ENCODE measurements around the gene TNFSF4.
"Not testable (repeated sequence)": the region's sequence is repeated elsewhere in the genome, so short reads cannot be mapped to it uniquely, and the experiment has no call there.

TNFSF4 gene

GRCh38 chr1:173162601-173163000 lies 44.5 kb downstream of the TNFSF4 start:
- Histone ChIP-seq H3K4me3 (ENCODE audit: low read depth, low read length) (no peak overlapping the region), H3K27ac (no peak overlapping the region), H3K27me3 (replicated peaks) (no peaks in the 10 kb centered on the region), H3K36me3 (replicated peaks) (no peaks in the 10 kb centered on the region)
- DNase-seq = no peak
- TF ChIP-seq CTCF (IDR thresholded peaks at IDR 0.05; ENCODE audit: low read depth, low read length, missing control alignments) = no peak
- in situ Hi-C loops (cut with HindIII; ENCODE audit: low pct_ligation_motif_present, low sequenced_read_pairs) = no loop called here

- Histone ChIP-seq H3K4me3 (ENCODE audit: low read depth, low read length) (no peak overlapping the region), H3K36me3 (replicated peaks) (no peaks in the 10 kb centered on the region), H3K27me3 (replicated peaks) (no peaks in the 10 kb centered on the region), H3K27ac (peak overlapping the region; percentile 18)
- TF ChIP-seq CTCF (IDR thresholded peaks at IDR 0.05; ENCODE audit: low read depth, low read length, missing control alignments) = no peak
- in situ Hi-C loops (cut with HindIII; ENCODE audit: low pct_ligation_motif_present, low sequenced_read_pairs) = no loop called here
- peak; percentile 77 for DNase-seq
These were observed 45.5 kb downstream of the TNFSF4 start for GRCh38 chr1:173161510-173162221.

GRCh38 chr1:173153964-173154363 lies 53.2 kb downstream of the TNFSF4 start:
- H3K27me3 ChIP-seq (replicated peaks); DNase-seq; H3K36me3 ChIP-seq (replicated peaks); H3K27ac ChIP-seq; in situ Hi-C loops (cut with HindIII; ENCODE audit: low pct_ligation_motif_present, low sequenced_read_pairs); H3K4me3 ChIP-seq (ENCODE audit: low read depth, low read length): not testable (repeated sequence)

GRCh38 chr1:173153503-173153902 lies 53.6 kb downstream of the TNFSF4 start:
- Histone ChIP-seq H3K27ac (no peak overlapping the region), H3K36me3 (replicated peaks) (no peaks in the 10 kb centered on the region), H3K27me3 (replicated peaks) (no peaks in the 10 kb centered on the region), H3K4me3 (ENCODE audit: low read depth, low read length) (no peak overlapping the region)
- DNase-seq = no peak
- no peak for TF ChIP-seq CTCF (IDR thresholded peaks at IDR 0.05; ENCODE audit: low read depth, low read length, missing control alignments)
- in situ Hi-C loops (cut with HindIII; ENCODE audit: low pct_ligation_motif_present, low sequenced_read_pairs) = no loop called here

- in situ Hi-C loops (cut with HindIII; ENCODE audit: low pct_ligation_motif_present, low sequenced_read_pairs) = no loop called here
- TF ChIP-seq CTCF (IDR thresholded peaks at IDR 0.05; ENCODE audit: low read depth, low read length, missing control alignments) = no peak
- Histone ChIP-seq H3K4me3 (ENCODE audit: low read depth, low read length) (no peak overlapping the region), H3K36me3 (replicated peaks) (no peaks in the 10 kb centered on the region), H3K27ac (no peak overlapping the region), H3K27me3 (replicated peaks) (no peaks in the 10 kb centered on the region)
- DNase-seq = no peak
These were observed 54.5 kb downstream of the TNFSF4 start for GRCh38 chr1:173152598-173152997.

DNA sequence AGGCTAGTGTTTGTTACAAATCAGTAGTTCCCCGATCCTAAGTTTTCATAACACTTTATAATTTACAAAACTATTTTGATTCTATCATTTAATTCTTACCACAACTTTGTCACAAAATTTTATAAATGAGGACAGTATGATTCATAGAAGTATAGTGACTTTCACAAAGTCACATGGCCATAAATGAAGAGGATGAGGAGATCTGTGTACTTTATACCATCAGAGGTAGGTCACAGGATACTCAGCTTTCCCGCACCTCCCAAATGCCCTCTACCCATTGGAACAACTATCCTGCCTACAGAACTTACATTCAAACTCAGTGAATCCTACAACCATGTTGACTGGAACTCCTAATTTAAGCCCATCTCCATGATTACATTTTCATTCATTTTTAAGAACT lies 56.3 kb downstream of the TNFSF4 start:
- in situ Hi-C loops (cut with HindIII; ENCODE audit: low pct_ligation_motif_present, low sequenced_read_pairs) = no loop called here
- no peaks in the 10 kb centered on the region for H3K36me3 ChIP-seq (replicated peaks)
- TF ChIP-seq CTCF (IDR thresholded peaks at IDR 0.05; ENCODE audit: low read depth, low read length, missing control alignments) = no peak
- DNase-seq = no peak
- no peaks in the 10 kb centered on the region for H3K27me3 ChIP-seq (replicated peaks)
- no peak overlapping the region for H3K4me3 ChIP-seq (ENCODE audit: low read depth, low read length)
- no peak overlapping the region for H3K27ac ChIP-seq
